Kidney epithelial cell (primary cell): ENCODE measurements around the gene DYNC1I1. TPM values are rescaled to one million over a fixed set of nuclear protein-coding genes. Genes with fewer than 3 reads are reported as not detected.

Experiments used
- DNase-seq: peaks from one replicate; pipeline ENCODE4 v3.0.0-alpha.2; 2010; ENCODE audit warnings: low read depth
- H3K27me3 ChIP-seq: 2 replicates; pipeline ENCODE4 v1.6.0; 2011; ENCODE audit warnings: low read length; ENCODE audit not compliant: control insufficient read depth, insufficient read depth
- H3K36me3 ChIP-seq: 2 replicates; pipeline ENCODE4 v1.5.1; 2011; ENCODE audit warnings: low read length; ENCODE audit not compliant: control insufficient read depth, insufficient read depth
- H3K4me3 ChIP-seq: 2 replicates; pipeline ENCODE4 v1.5.1; 2011; ENCODE audit warnings: low read depth, mild to moderate bottlenecking, control low read depth, low read length
- total RNA-seq: library from RNA; depleted of rRNA; stranded (reverse); fragments of >200 nt; gene quantifications from 2 replicates; pipeline ENCODE4 v1.2.3, GENCODE V29; 2015
- TF ChIP-seq, protein P1 (sequence below): IDR thresholded peaks from 2 replicates; pipeline ENCODE4 v1.5.1; 2011; ENCODE audit warnings: mild to moderate bottlenecking, moderate library complexity, low read length, control low read depth, inconsistent platforms; ENCODE audit not compliant: insufficient read depth, poor library complexity, severe bottlenecking

Gene DYNC1I1
- total RNA-seq, 1 donor from 2014 or later, result 0.08 TPM

DNA sequence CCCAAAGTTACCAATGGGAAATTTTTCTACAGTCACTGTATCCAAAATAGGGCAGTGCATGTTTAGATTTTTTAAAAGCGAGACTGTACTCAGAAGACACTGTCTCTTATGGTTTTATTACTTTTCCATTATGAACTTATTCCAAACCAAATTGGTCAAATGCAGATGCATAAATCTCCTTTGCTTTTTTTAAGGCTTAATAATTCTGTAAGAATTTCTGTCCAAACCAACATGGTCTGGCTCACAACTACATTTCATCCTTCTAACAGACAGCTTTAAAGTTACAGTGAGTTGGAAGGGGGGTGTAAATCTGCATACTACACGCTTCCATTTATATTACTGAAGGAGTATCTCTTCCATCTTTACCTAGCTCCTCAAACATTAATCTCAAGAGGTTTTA lies 350.4 kb downstream of the DYNC1I1 start:
- Histone ChIP-seq H3K27me3 (no peaks in the 10 kb centered on the region), H3K4me3 (no peak overlapping the region), H3K36me3 (peaks cover 1% of the 10 kb centered on the region)
- DNase-seq, result no peak
- TF ChIP-seq, protein P1, sequence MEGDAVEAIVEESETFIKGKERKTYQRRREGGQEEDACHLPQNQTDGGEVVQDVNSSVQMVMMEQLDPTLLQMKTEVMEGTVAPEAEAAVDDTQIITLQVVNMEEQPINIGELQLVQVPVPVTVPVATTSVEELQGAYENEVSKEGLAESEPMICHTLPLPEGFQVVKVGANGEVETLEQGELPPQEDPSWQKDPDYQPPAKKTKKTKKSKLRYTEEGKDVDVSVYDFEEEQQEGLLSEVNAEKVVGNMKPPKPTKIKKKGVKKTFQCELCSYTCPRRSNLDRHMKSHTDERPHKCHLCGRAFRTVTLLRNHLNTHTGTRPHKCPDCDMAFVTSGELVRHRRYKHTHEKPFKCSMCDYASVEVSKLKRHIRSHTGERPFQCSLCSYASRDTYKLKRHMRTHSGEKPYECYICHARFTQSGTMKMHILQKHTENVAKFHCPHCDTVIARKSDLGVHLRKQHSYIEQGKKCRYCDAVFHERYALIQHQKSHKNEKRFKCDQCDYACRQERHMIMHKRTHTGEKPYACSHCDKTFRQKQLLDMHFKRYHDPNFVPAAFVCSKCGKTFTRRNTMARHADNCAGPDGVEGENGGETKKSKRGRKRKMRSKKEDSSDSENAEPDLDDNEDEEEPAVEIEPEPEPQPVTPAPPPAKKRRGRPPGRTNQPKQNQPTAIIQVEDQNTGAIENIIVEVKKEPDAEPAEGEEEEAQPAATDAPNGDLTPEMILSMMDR, result no peak

DNA sequence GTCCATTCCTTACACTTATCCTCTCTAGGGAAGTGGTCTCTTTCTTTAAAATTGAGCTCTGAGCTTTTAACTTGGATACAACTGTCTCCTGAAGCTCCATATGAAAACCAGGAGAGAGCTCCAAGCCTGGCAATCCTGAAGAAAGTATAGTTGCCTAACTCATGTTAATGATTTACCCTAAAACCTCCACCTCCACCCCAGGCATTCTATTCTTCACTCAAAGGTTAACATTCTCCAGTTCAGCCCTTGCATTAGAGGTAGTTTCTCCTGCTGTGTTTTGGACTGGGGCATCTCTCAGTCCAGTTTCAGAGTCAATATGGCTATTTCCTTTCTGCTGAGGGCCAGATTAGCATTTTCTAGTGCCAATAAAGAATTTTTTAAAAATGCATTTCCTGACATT lies 354.0 kb downstream of the DYNC1I1 start:
- TF ChIP-seq, protein P1, result no peak
- no peaks in the 10 kb centered on the region for H3K36me3 ChIP-seq
- no peaks in the 10 kb centered on the region for H3K27me3 ChIP-seq
- no peak overlapping the region for H3K4me3 ChIP-seq
- no peak for DNase-seq

DNA sequence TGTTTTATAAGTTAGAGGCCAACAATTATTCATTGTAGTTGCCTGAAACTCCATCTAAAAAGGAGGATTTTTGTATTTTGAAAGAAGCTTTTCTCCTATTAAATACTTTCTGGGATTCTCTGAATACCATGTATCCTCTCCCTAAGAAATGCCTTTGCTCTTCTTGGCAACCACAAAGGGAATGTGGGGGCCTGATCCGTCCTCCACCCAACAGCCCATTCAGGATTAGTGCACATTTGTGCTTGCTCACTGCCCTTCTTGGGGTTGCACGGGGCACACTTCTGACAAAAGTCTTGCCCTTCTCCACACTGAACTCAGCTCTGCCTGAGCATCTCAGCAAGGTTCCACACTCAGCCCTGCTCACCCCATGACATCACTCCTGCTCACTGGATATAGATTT lies 355.4 kb downstream of the DYNC1I1 start:
- Histone ChIP-seq H3K27me3 (no peaks in the 10 kb centered on the region), H3K36me3 (no peaks in the 10 kb centered on the region), H3K4me3 (no peak overlapping the region)
- DNase-seq, result no peak
- TF ChIP-seq, protein P1, result no peak

DNA sequence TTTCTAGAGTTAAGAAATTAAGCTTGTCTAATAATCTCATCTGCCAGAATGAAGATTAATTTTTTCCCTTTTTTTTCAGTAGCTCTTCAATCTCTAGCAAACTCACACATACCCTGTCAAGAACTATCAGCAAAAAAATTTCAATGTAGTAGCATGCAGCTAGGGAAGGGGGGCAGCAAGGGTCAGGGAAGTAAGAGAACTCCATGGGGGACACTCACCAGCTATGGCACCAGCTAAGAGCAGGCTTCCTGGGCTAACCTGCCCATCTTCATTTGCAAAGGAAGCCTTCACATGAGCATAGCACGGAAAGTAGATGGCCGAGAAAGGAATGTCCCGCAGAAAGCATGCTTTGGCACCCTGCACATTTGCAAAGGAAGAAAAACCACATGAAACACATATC lies 359.2 kb downstream of the DYNC1I1 start:
- TF ChIP-seq, protein P1, result no peak
- no peak for DNase-seq

DNA sequence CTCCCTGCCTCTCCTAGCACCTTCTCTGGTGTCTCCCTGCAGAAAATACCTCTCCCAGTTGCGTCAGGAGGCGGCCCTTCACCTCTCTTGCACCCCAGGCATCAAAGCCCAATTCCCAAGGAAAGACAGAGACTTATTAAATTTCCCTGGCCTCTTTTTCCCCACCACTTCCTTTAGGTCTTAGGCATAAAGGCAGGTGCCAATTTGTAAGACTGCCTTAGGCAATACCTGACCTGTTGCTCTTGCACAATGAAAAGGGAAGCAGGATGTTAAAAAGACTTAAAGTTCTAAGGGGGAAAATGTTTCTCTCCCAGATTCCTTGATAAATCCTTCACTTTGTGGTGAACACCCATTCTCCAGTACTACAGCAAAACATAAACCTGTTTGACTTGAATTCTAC lies 362.9 kb downstream of the DYNC1I1 start:
- no peaks in the 10 kb centered on the region for H3K27me3 ChIP-seq
- TF ChIP-seq, protein P1, result no peak
- no peak overlapping the region for H3K4me3 ChIP-seq
- DNase-seq, result peak; percentile 19
- no peaks in the 10 kb centered on the region for H3K36me3 ChIP-seq

More for the DNA sequence above, 359.2 kb downstream of the DYNC1I1 start:
- Histone ChIP-seq H3K27me3 (no peaks in the 10 kb centered on the region), H3K36me3 (no peaks in the 10 kb centered on the region), H3K4me3 (no peak overlapping the region)

DNA sequence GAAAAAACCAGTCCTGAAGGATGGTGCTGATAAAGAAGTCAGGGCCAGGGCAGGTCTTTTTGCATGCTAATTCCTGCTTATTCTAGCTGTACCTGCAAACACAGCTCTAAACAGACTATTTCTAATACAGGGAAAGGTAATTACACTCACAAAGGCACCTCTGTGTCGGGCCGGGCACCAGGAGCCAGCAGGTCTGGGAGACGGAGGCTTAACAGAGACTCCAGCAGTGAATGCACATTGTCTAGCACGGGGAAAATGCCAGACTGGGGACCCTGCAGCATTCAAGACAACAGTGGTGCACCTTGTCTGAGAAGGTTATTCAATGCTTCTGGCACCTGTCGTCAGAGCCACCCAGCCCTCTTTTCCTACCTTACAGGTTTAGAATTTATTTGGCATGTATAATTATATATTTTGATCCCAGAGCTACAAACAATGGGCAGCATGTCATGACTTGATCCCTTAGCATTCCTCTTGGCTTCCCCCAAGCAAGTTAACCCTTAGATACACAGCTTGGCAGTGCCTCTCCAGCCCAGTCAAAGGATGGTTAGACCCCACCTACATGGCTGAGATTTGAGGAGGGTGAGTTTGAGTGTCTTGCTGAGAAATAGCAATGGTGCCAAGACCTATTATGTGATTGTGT lies 364.4 kb downstream of the DYNC1I1 start:
- TF ChIP-seq, protein P1, result no peak

More for the DNA sequence above, 364.4 kb downstream of the DYNC1I1 start:
- no peak overlapping the region for H3K4me3 ChIP-seq
- no peak for DNase-seq
- no peaks in the 10 kb centered on the region for H3K36me3 ChIP-seq
- H3K27me3 ChIP-seq, result no peaks in the 10 kb centered on the region
